Psoas muscle (tissue), 8 donors: ENCODE measurements around the gene FNDC3B. TPM values are rescaled to one million over a fixed set of nuclear protein-coding genes. Genes with fewer than 3 reads are reported as not detected.
A peak's percentile ranks its signal among the peaks of the same experiment; 100 is the strongest.

Source experiments
- ATAC-seq, 4 donors: fragments of 200-7000 bp; cut with Tn5 transposase; one replicate each; pipeline ENCODE4 v1.9.1; 2020; ENCODE audit warnings: moderate library complexity in 3 of 4, mild to moderate bottlenecking in 2 of 4
- DNase-seq, 2 donors: peaks; one replicate each; pipeline ENCODE4 v3.0.0-alpha.2; 2020
- H3K27ac ChIP-seq: fragments of 200-600 bp; one replicate; pipeline ENCODE4 v1.8.0; 2022
- H3K27me3 ChIP-seq, 3 donors: fragments of 200-600 bp in 1 of 3; one replicate each; pipeline versions ENCODE4 v1.6.1 to v1.8.0; 2013 to 2022; ENCODE audit warnings: low read length in 2 of 3, mild to moderate bottlenecking in 2 of 3, moderate library complexity in 1 of 3; ENCODE audit not compliant: insufficient read depth in 3 of 3
- H3K36me3 ChIP-seq, 2 donors: fragments of 200-600 bp in 1 of 2; one replicate each; pipeline versions ENCODE4 v1.6.1 to v1.8.0; 2013 to 2022; ENCODE audit warnings: low read depth in 1 of 2, mild to moderate bottlenecking in 1 of 2, moderate library complexity in 1 of 2; ENCODE audit not compliant: insufficient read depth in 1 of 2
- H3K4me1 ChIP-seq: fragments of 200-600 bp; one replicate; pipeline ENCODE4 v1.8.0; 2022
- H3K4me3 ChIP-seq: fragments of 200-600 bp; one replicate; pipeline ENCODE4 v1.8.0; 2022; ENCODE audit warnings: mild to moderate bottlenecking
- H3K9me3 ChIP-seq: fragments of 200-600 bp; one replicate; pipeline ENCODE4 v1.8.0; 2022
- WGBS, 3 donors: extraction: QIAGEN DNeasy Blood & Tissue Kit; methylation state at CpG; one replicate each; pipeline versions ENCODE4 v1.1.6 to v1.1.7; 2013; 5-methylcytosine and 5-hydroxymethylcytosine counted together
- intact Hi-C, 2 donors: fragments of 100-400 bp; cut with DNase I; formaldehyde crosslinking; loops; one replicate each; pipeline versions ENCODE4 v1.11.0 to v1.14.2; 2022
- polyA plus RNA-seq, 3 donors: library from polyadenylated mRNA; stranded (reverse); fragments of 200-250 nt; gene quantifications; one replicate each; pipeline ENCODE4 v1.2.3, GENCODE V29; 2013
- total RNA-seq, 4 donors: library from RNA; stranded (reverse); fragmentation: NEBNext Ultra II Directional in 2 of 4; extraction: Animal tissue kit (Norgen Biotek cat#: 25700) in 2 of 4; gene quantifications; one replicate each; pipeline versions ENCODE4 v1.2.1 to v1.2.4, GENCODE V29; 2021 to 2023
- TF ChIP-seq, protein P1 (sequence below): fragments of 200-600 bp; IDR thresholded peaks from one replicate; pipeline ENCODE4 v1.8.0; 2022; ENCODE audit warnings: antibody characterized with exemption
- donor health status: healthy with polysubstance abuse.
- donor health status: DM: no; HTN: no; CAD: no; lungs with moderate emphysema.
- donor health status: Bipolar disorder and iron deficiency.
- donor health status: healthy.
- donor health status: DM: yes; HTN: yes; CAD: no.
- donor health status: DM: no; HTN: no; CAD: no.
- donor health status: DM: no; HTN: no; CAD: no.
- donor health status: DM: yes; HTN: yes; CAD: no.

FNDC3B gene
- total and polyA plus RNA-seq, 7 donors = 12.4 to 133 (median 50.8) TPM

DNA sequence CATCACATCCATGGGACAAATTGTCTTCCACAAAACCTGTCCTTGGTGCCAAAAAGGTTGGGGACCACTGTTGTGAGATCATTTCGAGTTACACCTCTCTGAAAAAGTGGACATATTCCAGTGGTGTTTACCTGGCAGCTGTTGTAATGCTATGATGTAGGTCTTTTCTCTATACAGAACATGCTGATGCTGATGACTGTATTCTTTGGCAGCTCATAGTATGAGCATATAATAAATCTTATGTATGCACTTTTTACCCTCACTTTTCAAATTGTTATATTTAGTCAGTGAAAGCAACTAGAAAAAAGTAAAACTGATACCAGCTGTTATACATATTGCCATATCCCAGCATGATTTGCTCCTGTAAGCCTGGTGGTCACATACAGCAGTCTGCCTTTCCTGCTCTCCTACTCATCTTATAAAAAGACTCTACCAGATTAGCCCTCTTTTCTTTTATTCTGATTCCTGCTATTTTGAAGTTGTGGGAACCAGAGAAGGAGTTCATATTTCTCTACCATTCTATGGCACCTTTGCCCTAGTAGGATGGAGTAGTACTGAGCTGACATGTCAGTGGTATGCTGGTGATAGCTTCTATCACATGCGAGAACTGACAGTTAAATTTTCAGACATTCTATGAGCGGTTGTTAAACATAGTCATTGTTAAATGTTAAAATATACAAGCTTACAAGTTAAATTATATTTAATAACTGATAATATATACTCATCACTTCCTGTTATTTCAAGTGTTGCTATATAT lies 128.7 kb downstream of the FNDC3B start:
- H3K27me3 ChIP-seq = no peaks in the 10 kb centered on the region
- DNase-seq = no peak
- H3K27ac ChIP-seq = peak overlapping the region; percentile 69
- no peak for ATAC-seq
- peaks cover 53% of the 10 kb centered on the region for H3K4me1 ChIP-seq
- H3K36me3 ChIP-seq = no peaks in the 10 kb centered on the region
- TF ChIP-seq, protein P1, sequence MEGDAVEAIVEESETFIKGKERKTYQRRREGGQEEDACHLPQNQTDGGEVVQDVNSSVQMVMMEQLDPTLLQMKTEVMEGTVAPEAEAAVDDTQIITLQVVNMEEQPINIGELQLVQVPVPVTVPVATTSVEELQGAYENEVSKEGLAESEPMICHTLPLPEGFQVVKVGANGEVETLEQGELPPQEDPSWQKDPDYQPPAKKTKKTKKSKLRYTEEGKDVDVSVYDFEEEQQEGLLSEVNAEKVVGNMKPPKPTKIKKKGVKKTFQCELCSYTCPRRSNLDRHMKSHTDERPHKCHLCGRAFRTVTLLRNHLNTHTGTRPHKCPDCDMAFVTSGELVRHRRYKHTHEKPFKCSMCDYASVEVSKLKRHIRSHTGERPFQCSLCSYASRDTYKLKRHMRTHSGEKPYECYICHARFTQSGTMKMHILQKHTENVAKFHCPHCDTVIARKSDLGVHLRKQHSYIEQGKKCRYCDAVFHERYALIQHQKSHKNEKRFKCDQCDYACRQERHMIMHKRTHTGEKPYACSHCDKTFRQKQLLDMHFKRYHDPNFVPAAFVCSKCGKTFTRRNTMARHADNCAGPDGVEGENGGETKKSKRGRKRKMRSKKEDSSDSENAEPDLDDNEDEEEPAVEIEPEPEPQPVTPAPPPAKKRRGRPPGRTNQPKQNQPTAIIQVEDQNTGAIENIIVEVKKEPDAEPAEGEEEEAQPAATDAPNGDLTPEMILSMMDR = no peak
- H3K9me3 ChIP-seq = no peaks in the 10 kb centered on the region
- intact Hi-C loops = no loop called here
- no peak overlapping the region for H3K4me3 ChIP-seq
- 78 to 83% (median 81%) methylated on average over 3 of the region's 3 CpGs for WGBS, 3 donors

DNA sequence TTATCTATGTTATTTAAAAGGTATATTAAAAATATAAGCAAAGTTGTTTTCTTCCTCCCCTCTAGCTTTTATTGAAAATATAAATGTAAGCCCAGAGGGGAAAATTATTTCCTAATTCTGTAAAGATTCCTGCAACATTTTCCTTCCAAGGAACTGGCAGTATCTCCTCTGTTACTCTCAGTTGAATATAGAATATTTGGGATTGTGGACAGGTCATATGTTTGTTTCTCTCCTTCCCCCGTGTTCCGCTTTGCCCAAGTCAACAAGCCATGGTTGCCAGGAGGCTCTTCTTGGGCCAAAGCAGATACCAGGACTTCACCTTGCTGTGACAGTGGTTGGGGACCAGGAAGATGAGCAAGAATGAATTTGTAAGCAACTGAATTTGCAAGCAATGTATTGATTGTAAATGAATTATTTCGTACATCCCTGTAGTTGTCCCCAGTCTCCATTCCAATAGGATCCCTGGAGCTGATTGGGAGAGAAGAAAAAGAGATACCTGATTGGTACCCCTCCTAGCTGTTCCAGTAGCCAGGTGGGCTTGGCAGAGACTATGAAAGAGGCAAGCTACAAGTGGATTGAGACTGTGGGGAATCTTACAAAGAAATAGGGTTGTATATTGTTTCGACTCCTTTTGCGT lies 130.8 kb downstream of the FNDC3B start:
- DNase-seq = no peak
- intact Hi-C loops = no loop called here
- 74 to 82% (median 76%) methylated on average over 5 of the region's 5 CpGs for WGBS, 3 donors

DNA sequence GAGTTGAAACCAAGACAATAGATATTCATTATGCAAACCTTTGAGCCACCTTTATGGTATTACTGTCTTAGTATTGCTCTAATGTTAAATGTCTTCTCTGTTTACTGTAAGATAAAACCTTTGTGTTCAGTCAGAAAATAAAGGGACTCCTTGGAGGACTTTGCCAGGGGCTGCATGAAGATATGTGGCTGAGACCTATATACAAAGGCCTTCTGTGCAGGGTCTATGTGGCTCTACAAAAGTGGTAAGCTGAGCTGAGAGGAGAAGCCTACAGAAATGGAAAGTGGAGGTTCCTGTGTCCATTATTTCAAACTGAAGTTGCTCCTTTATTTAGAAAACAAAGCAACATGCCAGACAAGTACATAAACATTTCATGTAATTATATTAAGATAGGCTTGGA lies 131.5 kb downstream of the FNDC3B start:
- H3K4me3 ChIP-seq = no peak overlapping the region
- no peaks in the 10 kb centered on the region for H3K27me3 ChIP-seq
- H3K9me3 ChIP-seq = no peaks in the 10 kb centered on the region
- no peak overlapping the region for H3K27ac ChIP-seq
- no peak for DNase-seq
- intact Hi-C loops = no loop called here
- TF ChIP-seq, protein P1 = no peak
- ATAC-seq = no peak
- no peaks in the 10 kb centered on the region for H3K36me3 ChIP-seq
- H3K4me1 ChIP-seq = peaks cover 72% of the 10 kb centered on the region

More for the DNA sequence above, 130.8 kb downstream of the FNDC3B start:
- H3K9me3 ChIP-seq = no peaks in the 10 kb centered on the region
- no peak overlapping the region for H3K27ac ChIP-seq
- no peaks in the 10 kb centered on the region for H3K27me3 ChIP-seq
- H3K4me1 ChIP-seq = peaks cover 68% of the 10 kb centered on the region
- H3K36me3 ChIP-seq = no peaks in the 10 kb centered on the region
- no peak for ATAC-seq
- TF ChIP-seq, protein P1 = no peak
- H3K4me3 ChIP-seq = no peak overlapping the region

DNA sequence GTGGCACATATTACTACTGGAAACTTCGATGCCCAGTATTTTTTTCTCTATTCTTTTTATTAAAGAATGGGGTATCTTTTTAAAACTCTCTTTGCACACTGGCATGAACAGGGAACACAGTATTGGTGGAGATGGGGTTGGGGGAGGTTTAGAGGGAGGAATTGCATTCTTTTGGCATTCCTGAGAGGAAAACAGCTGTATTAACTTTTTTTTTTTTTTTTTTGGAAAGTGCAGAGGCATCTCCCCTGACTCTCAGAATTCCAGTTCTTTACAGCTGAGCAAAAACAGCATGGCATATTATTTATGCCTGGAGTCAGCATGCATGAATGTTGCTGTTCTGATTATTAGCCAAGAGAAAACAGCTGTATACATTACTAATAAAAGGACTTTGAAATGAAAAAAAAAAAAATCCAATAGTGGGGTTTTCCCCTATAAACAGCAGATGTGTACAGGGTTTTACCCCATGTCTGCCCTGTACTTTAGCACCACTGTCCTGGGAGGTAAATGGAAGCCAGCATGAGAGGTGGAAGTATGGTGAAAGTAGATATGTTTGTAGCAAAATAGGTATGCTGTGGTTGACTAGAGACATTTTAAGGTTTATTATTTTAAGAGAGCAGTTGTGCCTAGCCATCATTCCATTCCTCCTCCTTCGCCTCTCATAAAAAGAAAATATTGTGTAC lies 132.2 kb downstream of the FNDC3B start:
- TF ChIP-seq, protein P1 = no peak
- ATAC-seq (no peak), DNase-seq (no peak)
- Histone ChIP-seq H3K4me3 (no peak overlapping the region), H3K36me3 (no peaks in the 10 kb centered on the region), H3K27ac (peak overlapping the region; percentile 17), H3K9me3 (no peaks in the 10 kb centered on the region), H3K4me1 (peaks cover 72% of the 10 kb centered on the region), H3K27me3 (no peaks in the 10 kb centered on the region)
- intact Hi-C loops = no loop called here
- WGBS, 3 donors = 59 to 62% (median 61%) methylated on average over 2 of the region's 2 CpGs
